Activated T-cell treated with anti-CD3 and anti-CD28 coated beads, Interleukin-2, amount 50 U/mL, for 72 hours (primary cell): ENCODE data around the gene ZNF831. TPM values are rescaled to one million over a fixed set of nuclear protein-coding genes. Genes with fewer than 3 reads are reported as not detected.

Experiments used
- ATAC-seq, 2 donors: fragments of 150-1000 bp; cut with Tn5 transposase; replicated peaks in 1 of 2; 2 replicates each; pipeline ENCODE4 v1.10.0; 2021; ENCODE audit warnings: moderate library complexity in 2 of 2, mild to moderate bottlenecking in 1 of 2
- DNase-seq, 2 donors: peaks; one replicate each; pipeline ENCODE4 v3.0.0; 2021 to 2022; ENCODE audit warnings: mixed read lengths in 1 of 2
- H3K27ac Mint-ChIP-seq: one replicate; pipeline ENCODE4 v1.8.0; 2022; ENCODE audit warnings: mild to moderate bottlenecking, moderate library complexity, mixed read lengths
- H3K27me3 Mint-ChIP-seq: one replicate; pipeline ENCODE4 v1.8.0; 2022; ENCODE audit warnings: low read depth, mixed read lengths
- H3K36me3 Mint-ChIP-seq, 2 donors: one replicate each; pipeline ENCODE4 v1.8.0; 2022; ENCODE audit warnings: mixed read lengths in 2 of 2, mild to moderate bottlenecking in 1 of 2; ENCODE audit not compliant: insufficient read depth in 2 of 2
- H3K4me1 Mint-ChIP-seq: one replicate; pipeline ENCODE4 v1.8.0; 2022; ENCODE audit warnings: low read depth, mixed read lengths
- H3K4me3 Mint-ChIP-seq, 2 donors: one replicate each; pipeline ENCODE4 v1.8.0; 2022; ENCODE audit warnings: mild to moderate bottlenecking in 2 of 2, mixed read lengths in 2 of 2, moderate library complexity in 2 of 2
- H3K9me3 Mint-ChIP-seq, 2 donors: one replicate each; pipeline ENCODE4 v1.8.0; 2022; ENCODE audit warnings: mixed read lengths in 2 of 2
- total RNA-seq, 2 donors: library from RNA; stranded (reverse); gene quantifications; one replicate each; pipeline ENCODE4 v1.2.3, GENCODE V29; 2022

The ZNF831 gene
- total RNA-seq, 2 donors from 2014 or later, result 8.2 to 9.0 TPM

- H3K36me3 Mint-ChIP-seq, result peaks cover 2% of the 10 kb centered on the region in 2 donors
- ATAC-seq (peak; percentile 17 to 37), DNase-seq (no peak)
- H3K27me3 Mint-ChIP-seq, result no peaks in the 10 kb centered on the region
- H3K4me3 Mint-ChIP-seq, result no peak overlapping the region
- peaks cover 89% of the 10 kb centered on the region for H3K4me1 Mint-ChIP-seq
- no peaks in the 10 kb centered on the region for H3K9me3 Mint-ChIP-seq
- H3K27ac Mint-ChIP-seq, result no peak overlapping the region
Measured at GRCh38 chr20:59153832-59154231, 9.8 kb upstream of the ZNF831 start.

- H3K4me1 Mint-ChIP-seq, result peaks cover 89% of the 10 kb centered on the region
- DNase-seq (no peak), ATAC-seq (no peak)
- H3K27ac Mint-ChIP-seq, result no peak overlapping the region
- no peaks in the 10 kb centered on the region for H3K27me3 Mint-ChIP-seq
- H3K36me3 Mint-ChIP-seq, result peaks cover 0 to 2% of the 10 kb centered on the region in 2 donors
- H3K4me3 Mint-ChIP-seq, result peak overlapping the region in 1 of 2 donors; percentile 8
- H3K9me3 Mint-ChIP-seq, result no peaks in the 10 kb centered on the region
Measured at GRCh38 chr20:59154317-59155013, 9.2 kb upstream of the ZNF831 start.

- H3K9me3 Mint-ChIP-seq, result no peaks in the 10 kb centered on the region
- H3K36me3 Mint-ChIP-seq, result peaks cover 0 to 2% of the 10 kb centered on the region in 2 donors
- H3K4me1 Mint-ChIP-seq, result peaks cover 89% of the 10 kb centered on the region
- no peak for DNase-seq
- H3K4me3 Mint-ChIP-seq, result peak overlapping the region; percentile 53 to 68
- peak overlapping the region; percentile 61 for H3K27ac Mint-ChIP-seq
- no peaks in the 10 kb centered on the region for H3K27me3 Mint-ChIP-seq
- ATAC-seq, result no peak
Measured at GRCh38 chr20:59157064-59157463, 6.6 kb upstream of the ZNF831 start.

GRCh38 chr20:59157531-59157930 is 6.1 kb upstream of the ZNF831 start:
- ATAC-seq (no peak), DNase-seq (no peak)
- H3K4me3 Mint-ChIP-seq, result peak overlapping the region; percentile 53 to 72
- H3K36me3 Mint-ChIP-seq, result peaks cover 0 to 2% of the 10 kb centered on the region in 2 donors
- H3K9me3 Mint-ChIP-seq, result no peaks in the 10 kb centered on the region
- peaks cover 89% of the 10 kb centered on the region for H3K4me1 Mint-ChIP-seq
- no peak overlapping the region for H3K27ac Mint-ChIP-seq
- no peaks in the 10 kb centered on the region for H3K27me3 Mint-ChIP-seq

GRCh38 chr20:59157961-59158541 is 5.6 kb upstream of the ZNF831 start:
- Mint-ChIP-seq H3K36me3 (peaks cover 2% of the 10 kb centered on the region in 2 donors), H3K4me1 (peaks cover 89% of the 10 kb centered on the region), H3K27ac (no peak overlapping the region), H3K27me3 (no peaks in the 10 kb centered on the region), H3K9me3 (no peaks in the 10 kb centered on the region), H3K4me3 (peak overlapping the region; percentile 53 to 72)
- ATAC-seq (no peak), DNase-seq (no peak)

GRCh38 chr20:59158673-59159072 is 4.9 kb upstream of the ZNF831 start:
- H3K27me3 Mint-ChIP-seq, result no peaks in the 10 kb centered on the region
- ATAC-seq, result no peak
- peaks cover 2% of the 10 kb centered on the region in 2 donors for H3K36me3 Mint-ChIP-seq
- no peak overlapping the region for H3K27ac Mint-ChIP-seq
- peaks cover 89% of the 10 kb centered on the region for H3K4me1 Mint-ChIP-seq
- H3K4me3 Mint-ChIP-seq, result peak overlapping the region; percentile 53 to 72
- no peak for DNase-seq
- H3K9me3 Mint-ChIP-seq, result no peaks in the 10 kb centered on the region

GRCh38 chr20:59159091-59159490 is 4.5 kb upstream of the ZNF831 start:
- DNase-seq, result no peak
- H3K9me3 Mint-ChIP-seq, result no peaks in the 10 kb centered on the region
- H3K4me1 Mint-ChIP-seq, result peaks cover 89% of the 10 kb centered on the region
- peaks cover 2% of the 10 kb centered on the region in 2 donors for H3K36me3 Mint-ChIP-seq
- H3K4me3 Mint-ChIP-seq, result peak overlapping the region; percentile 87 to 92
- no peaks in the 10 kb centered on the region for H3K27me3 Mint-ChIP-seq
- peak; percentile 7 to 9 for ATAC-seq
- peak overlapping the region; percentile 100 for H3K27ac Mint-ChIP-seq

- H3K9me3 Mint-ChIP-seq, result no peaks in the 10 kb centered on the region
Measured at GRCh38 chr20:59159493-59160376, 3.9 kb upstream of the ZNF831 start.

GRCh38 chr20:59160389-59161115 is 3.1 kb upstream of the ZNF831 start:
- Mint-ChIP-seq H3K36me3 (peaks cover 2% of the 10 kb centered on the region in 2 donors), H3K27me3 (no peaks in the 10 kb centered on the region), H3K9me3 (no peaks in the 10 kb centered on the region), H3K27ac (peak overlapping the region; percentile 100), H3K4me3 (peak overlapping the region; percentile 87 to 92), H3K4me1 (peaks cover 85% of the 10 kb centered on the region)
- DNase-seq (no peak), ATAC-seq (peak in 1 of 2 donors; percentile 6)

More at GRCh38 chr20:59159493-59160376, 3.9 kb upstream of the ZNF831 start:
- Mint-ChIP-seq H3K4me3 (peak overlapping the region; percentile 87 to 92), H3K36me3 (peaks cover 2% of the 10 kb centered on the region in 2 donors), H3K4me1 (peaks cover 85% of the 10 kb centered on the region), H3K27me3 (no peaks in the 10 kb centered on the region), H3K27ac (peak overlapping the region; percentile 100)
- peak; percentile 49 to 61 for DNase-seq
- ATAC-seq, result peak; percentile 74 to 78

GRCh38 chr20:59161721-59162120 is 1.9 kb upstream of the ZNF831 start:
- no peak for ATAC-seq
- H3K27me3 Mint-ChIP-seq, result no peaks in the 10 kb centered on the region

GRCh38 chr20:59164686-59165391 is 1.2 kb downstream of the ZNF831 start:
- ATAC-seq, result peak in 1 of 2 donors; percentile 15
- H3K4me1 Mint-ChIP-seq, result peaks cover 94% of the 10 kb centered on the region
- peak overlapping the region; percentile 94 for H3K27ac Mint-ChIP-seq
- no peak for DNase-seq
- H3K36me3 Mint-ChIP-seq, result peaks cover 10 to 11% of the 10 kb centered on the region in 2 donors
- peaks cover under 1 to 5% of the 10 kb centered on the region in 2 donors for H3K9me3 Mint-ChIP-seq
- no peaks in the 10 kb centered on the region for H3K27me3 Mint-ChIP-seq
- peak overlapping the region; percentile 87 to 97 for H3K4me3 Mint-ChIP-seq

More at GRCh38 chr20:59161721-59162120, 1.9 kb upstream of the ZNF831 start:
- H3K4me1 Mint-ChIP-seq, result peaks cover 95% of the 10 kb centered on the region
- peak overlapping the region; percentile 87 to 92 for H3K4me3 Mint-ChIP-seq
- H3K36me3 Mint-ChIP-seq, result peaks cover 2% of the 10 kb centered on the region in 2 donors
- no peaks in the 10 kb centered on the region for H3K9me3 Mint-ChIP-seq
- peak overlapping the region; percentile 100 for H3K27ac Mint-ChIP-seq
- no peak for DNase-seq

- no peaks in the 10 kb centered on the region for H3K27me3 Mint-ChIP-seq
Measured at GRCh38 chr20:59165396-59165795, 1.8 kb downstream of the ZNF831 start.

More at GRCh38 chr20:59165396-59165795, 1.8 kb downstream of the ZNF831 start:
- Mint-ChIP-seq H3K9me3 (peaks cover 2 to 8% of the 10 kb centered on the region in 2 donors), H3K27ac (peak overlapping the region; percentile 94), H3K4me1 (peaks cover 94% of the 10 kb centered on the region), H3K4me3 (peak overlapping the region; percentile 87 to 97), H3K36me3 (peaks cover 14 to 17% of the 10 kb centered on the region in 2 donors)
- DNase-seq, result no peak
- peak in 1 of 2 donors; percentile 0 for ATAC-seq
